Activated T-helper 2 cell treated with anti-CD3 and anti-CD28 coated beads, Interferon-gamma antibody, Interleukin-2, Interleukin-4, amounts not matched to agents 10 μg/mL and 5 μg/mL and 100 μg/mL, durations not matched to agents 14 hours and 24 hours and 36 hours (primary cell): ENCODE data around the gene SEC16A. TPM values are rescaled to one million over a fixed set of nuclear protein-coding genes. Genes with fewer than 3 reads are reported as not detected.

Experiments used
- DNase-seq: peaks from one replicate; pipeline ENCODE4 v3.0.0; 2021; ENCODE audit warnings: low spot score
- H3K27ac Mint-ChIP-seq: one replicate; pipeline ENCODE4 v1.8.0; 2021; ENCODE audit warnings: mixed read lengths
- H3K27me3 Mint-ChIP-seq: one replicate; pipeline ENCODE4 v1.8.0; 2021; ENCODE audit warnings: low read depth, mixed read lengths
- H3K36me3 Mint-ChIP-seq: one replicate; pipeline ENCODE4 v1.8.0; 2021; ENCODE audit warnings: low read depth, mixed read lengths
- H3K4me1 Mint-ChIP-seq: one replicate; pipeline ENCODE4 v1.8.0; 2021; ENCODE audit warnings: low read depth, mixed read lengths
- H3K4me3 Mint-ChIP-seq: one replicate; pipeline ENCODE4 v1.8.0; 2021; ENCODE audit warnings: low read depth, mild to moderate bottlenecking, moderate library complexity, mixed read lengths
- H3K9me3 Mint-ChIP-seq: one replicate; pipeline ENCODE4 v1.8.0; 2021; ENCODE audit warnings: mixed read lengths
- intact Hi-C: fragments of 100-400 bp; cut with micrococcal nuclease; formaldehyde crosslinking; loops from one replicate; pipeline ENCODE4 v1.15.1; 2023
- total RNA-seq: library from RNA; stranded (reverse); gene quantifications from 2 replicates; pipeline ENCODE4 v1.2.3, GENCODE V29; 2022

Gene SEC16A
- total RNA-seq, 1 donor from 2014 or later: 74.5 TPM

- Mint-ChIP-seq H3K9me3 (no peaks in the 10 kb centered on the region), H3K27me3 (no peaks in the 10 kb centered on the region), H3K4me3 (no peak overlapping the region), H3K4me1 (peaks cover 12% of the 10 kb centered on the region), H3K27ac (no peak overlapping the region), H3K36me3 (peaks cover 52% of the 10 kb centered on the region)
- DNase-seq: no peak
- intact Hi-C loops: no loop called here
These were observed 87.9 kb downstream of the SEC16A start for GRCh38 chr9:136395020-136395340.

DNA sequence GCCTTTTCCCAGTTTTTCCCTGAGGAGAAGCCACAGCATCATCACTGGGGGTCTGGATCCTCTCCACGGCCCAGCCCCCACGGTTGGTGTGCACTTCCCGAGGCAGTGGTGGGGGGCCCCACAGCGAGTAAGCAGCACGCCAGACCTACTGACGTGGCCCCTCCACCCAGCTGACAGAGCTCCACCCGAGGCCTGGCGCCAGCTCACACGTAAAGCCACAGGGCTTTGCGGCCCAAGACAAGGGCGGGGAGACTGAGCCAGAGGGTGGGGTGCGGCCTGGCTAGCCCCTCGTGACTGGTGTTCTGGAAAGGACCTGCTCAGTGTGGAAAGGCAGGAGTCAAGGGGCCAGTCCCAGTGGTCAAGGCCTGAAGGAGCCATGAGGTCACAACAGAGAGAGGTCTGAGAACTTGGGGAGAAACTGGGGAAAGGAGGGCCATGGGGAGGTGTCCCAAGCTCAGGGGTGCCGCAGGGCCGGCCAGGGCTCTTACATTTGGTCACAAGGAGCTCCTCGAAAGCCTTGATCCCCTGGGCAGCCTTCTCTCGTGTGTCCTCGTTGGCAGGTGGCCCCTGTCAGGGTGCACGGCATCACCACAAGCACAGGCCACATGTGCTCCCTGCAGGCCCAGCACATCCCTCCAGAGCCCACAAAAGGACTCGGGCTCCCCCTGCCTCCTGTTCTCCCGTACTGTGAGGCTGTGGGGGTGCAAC is 88.4 kb downstream of the SEC16A start:
- Mint-ChIP-seq H3K36me3 (peaks cover 57% of the 10 kb centered on the region), H3K9me3 (no peaks in the 10 kb centered on the region), H3K27ac (no peak overlapping the region), H3K4me1 (peaks cover 14% of the 10 kb centered on the region), H3K4me3 (no peak overlapping the region), H3K27me3 (no peaks in the 10 kb centered on the region)
- no peak for DNase-seq
- intact Hi-C loops: no loop called here

DNA sequence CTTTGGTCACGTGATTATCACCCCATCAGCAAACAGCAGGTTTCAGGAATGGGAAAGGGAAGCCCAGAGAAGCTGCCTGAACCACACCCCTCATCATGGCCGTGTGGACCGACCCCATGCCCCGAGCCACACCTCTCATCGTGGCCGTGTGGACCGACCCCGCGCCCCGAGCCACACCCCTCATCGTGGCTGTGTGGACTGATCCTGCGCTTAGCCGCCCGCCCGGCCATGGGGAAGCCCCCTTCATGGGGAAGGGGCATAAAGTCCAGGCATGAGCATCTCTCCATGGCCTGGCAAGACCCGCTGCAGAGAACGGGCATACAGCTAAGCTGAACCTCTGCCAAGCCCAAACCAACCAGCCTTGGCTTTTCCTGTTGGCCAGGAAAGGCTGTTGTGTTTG is 89.3 kb downstream of the SEC16A start:
- DNase-seq: no peak
- Mint-ChIP-seq H3K27me3 (no peaks in the 10 kb centered on the region), H3K4me3 (no peak overlapping the region), H3K4me1 (peaks cover 6% of the 10 kb centered on the region), H3K27ac (no peak overlapping the region), H3K9me3 (no peaks in the 10 kb centered on the region), H3K36me3 (peaks cover 58% of the 10 kb centered on the region)
- intact Hi-C loops: no loop called here

DNA sequence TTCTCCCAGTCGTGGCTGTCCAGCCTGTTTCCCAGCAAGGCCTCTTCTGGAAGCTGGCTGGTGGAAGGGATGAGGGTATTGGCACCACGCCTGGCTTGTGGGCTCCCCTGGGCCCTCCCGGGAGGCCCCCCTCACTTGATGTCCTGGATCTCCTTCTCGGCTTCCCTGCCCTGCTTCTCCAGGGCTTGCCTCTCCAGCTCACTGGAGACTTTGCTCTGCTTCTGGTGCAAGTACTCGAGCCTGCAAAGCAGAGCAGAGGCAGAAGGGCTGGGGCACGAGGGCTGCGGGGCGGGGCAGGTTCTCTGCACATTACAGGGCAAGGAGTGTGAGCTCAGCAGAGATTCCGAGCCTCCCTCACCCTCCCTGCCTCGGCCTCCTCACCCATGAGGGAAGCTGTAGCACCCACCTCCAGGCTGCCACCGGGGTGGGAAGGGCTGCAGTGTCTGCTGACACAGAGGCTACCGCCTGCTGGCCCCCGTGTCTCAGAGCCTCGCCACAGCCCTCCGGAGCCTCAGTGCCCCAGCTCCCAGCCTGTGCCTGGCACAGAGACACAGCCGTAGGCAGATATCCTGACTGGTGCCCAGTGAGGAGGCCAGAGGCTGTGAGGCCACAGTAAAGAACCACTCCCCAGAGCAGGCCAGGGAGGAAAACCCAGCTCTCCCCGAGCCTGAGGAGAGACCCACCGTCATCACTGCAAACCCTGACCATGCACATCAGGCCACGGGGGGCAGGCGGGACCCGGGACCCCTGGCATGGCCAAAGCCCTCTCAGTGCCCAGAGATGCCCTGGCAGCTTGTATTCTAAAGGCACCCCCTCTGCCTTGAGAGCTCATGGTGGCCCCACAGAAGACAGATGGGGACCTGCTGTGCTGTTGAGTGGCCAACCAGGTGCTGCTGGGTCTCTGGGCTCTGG is 90.0 kb downstream of the SEC16A start:
- H3K9me3 Mint-ChIP-seq: no peaks in the 10 kb centered on the region
- peaks cover 2% of the 10 kb centered on the region for H3K4me1 Mint-ChIP-seq
- peaks cover 60% of the 10 kb centered on the region for H3K36me3 Mint-ChIP-seq
- DNase-seq: no peak
- intact Hi-C loops: no loop called here
- no peak overlapping the region for H3K4me3 Mint-ChIP-seq
- H3K27me3 Mint-ChIP-seq: no peaks in the 10 kb centered on the region
- no peak overlapping the region for H3K27ac Mint-ChIP-seq

GRCh38 chr9:136391737-136392537 is 90.9 kb downstream of the SEC16A start:
- DNase-seq: no peak
- intact Hi-C loops: no loop called here

More at GRCh38 chr9:136391737-136392537, 90.9 kb downstream of the SEC16A start:
- H3K36me3 Mint-ChIP-seq: peaks cover 65% of the 10 kb centered on the region
- H3K4me3 Mint-ChIP-seq: no peak overlapping the region
- no peaks in the 10 kb centered on the region for H3K27me3 Mint-ChIP-seq
- H3K4me1 Mint-ChIP-seq: peaks cover 2% of the 10 kb centered on the region
- no peaks in the 10 kb centered on the region for H3K9me3 Mint-ChIP-seq
- no peak overlapping the region for H3K27ac Mint-ChIP-seq

Other genes starting within 250 kb of the SEC16A start
- 24.9 and 25.4 TPM in 2 replicates for gene QSOX2, start 237.2 kb downstream of the SEC16A start, total RNA-seq
- gene CCDC187, start 178.9 kb downstream of the SEC16A start, total RNA-seq: 0.02 TPM in 1 of 2 replicates, not detected in the other
- gene GPSM1, start 155.5 kb downstream of the SEC16A start, total RNA-seq: 24.5 and 25.8 TPM in 2 replicates
- 25.4 and 31.0 TPM in 2 replicates for gene DNLZ, start 119.3 kb downstream of the SEC16A start, total RNA-seq
- 16.2 and 17.6 TPM in 2 replicates for gene CARD9, start 109.4 kb downstream of the SEC16A start, total RNA-seq
- 22.7 and 22.9 TPM in 2 replicates for gene SNAPC4, start 82.9 kb downstream of the SEC16A start, total RNA-seq
- 66.4 and 75.6 TPM in 2 replicates for gene ENTR1, start 72.4 kb downstream of the SEC16A start, total RNA-seq
- gene PMPCA, start 72.4 kb downstream of the SEC16A start, total RNA-seq: 111 TPM in 2 replicates
- 20.8 and 21.8 TPM in 2 replicates for gene INPP5E, start 43.2 kb downstream of the SEC16A start, total RNA-seq
- gene NOTCH1, start 63.0 kb upstream of the SEC16A start, total RNA-seq: 81.3 and 83.8 TPM in 2 replicates
- gene EGFL7, start 179.9 kb upstream of the SEC16A start, total RNA-seq: 2.6 and 2.8 TPM in 2 replicates
- 38.3 and 40.5 TPM in 2 replicates for gene AGPAT2, start 204.4 kb upstream of the SEC16A start, total RNA-seq
- gene DIPK1B, start 229.5 kb upstream of the SEC16A start, total RNA-seq: 3.1 and 3.4 TPM in 2 replicates